Psoas muscle (tissue), 8 donors: ENCODE results near the gene CLTCL1. TPM values are rescaled to one million over a fixed set of nuclear protein-coding genes. Genes with fewer than 3 reads are reported as not detected.

Experiments used
- ATAC-seq, 4 donors: fragments of 200-7000 bp; cut with Tn5 transposase; one replicate each; pipeline ENCODE4 v1.9.1; 2020; ENCODE audit warnings: moderate library complexity in 3 of 4, mild to moderate bottlenecking in 2 of 4
- DNase-seq, 2 donors: peaks; one replicate each; pipeline ENCODE4 v3.0.0-alpha.2; 2020
- H3K27ac ChIP-seq: fragments of 200-600 bp; one replicate; pipeline ENCODE4 v1.8.0; 2022
- H3K27me3 ChIP-seq, 3 donors: fragments of 200-600 bp in 1 of 3; one replicate each; pipeline versions ENCODE4 v1.6.1 to v1.8.0; 2013 to 2022; ENCODE audit warnings: low read length in 2 of 3, mild to moderate bottlenecking in 2 of 3, moderate library complexity in 1 of 3; ENCODE audit not compliant: insufficient read depth in 3 of 3
- H3K36me3 ChIP-seq, 2 donors: fragments of 200-600 bp in 1 of 2; one replicate each; pipeline versions ENCODE4 v1.6.1 to v1.8.0; 2013 to 2022; ENCODE audit warnings: low read depth in 1 of 2, mild to moderate bottlenecking in 1 of 2, moderate library complexity in 1 of 2; ENCODE audit not compliant: insufficient read depth in 1 of 2
- H3K4me1 ChIP-seq: fragments of 200-600 bp; one replicate; pipeline ENCODE4 v1.8.0; 2022
- H3K4me3 ChIP-seq: fragments of 200-600 bp; one replicate; pipeline ENCODE4 v1.8.0; 2022; ENCODE audit warnings: mild to moderate bottlenecking
- H3K9me3 ChIP-seq: fragments of 200-600 bp; one replicate; pipeline ENCODE4 v1.8.0; 2022
- WGBS, 3 donors: extraction: QIAGEN DNeasy Blood & Tissue Kit; methylation state at CpG; one replicate each; pipeline versions ENCODE4 v1.1.6 to v1.1.7; 2013; 5-methylcytosine and 5-hydroxymethylcytosine counted together
- intact Hi-C, 2 donors: fragments of 100-400 bp; cut with DNase I; formaldehyde crosslinking; loops; one replicate each; pipeline versions ENCODE4 v1.11.0 to v1.14.2; 2022
- polyA plus RNA-seq, 3 donors: library from polyadenylated mRNA; stranded (reverse); fragments of 200-250 nt; gene quantifications; one replicate each; pipeline ENCODE4 v1.2.3, GENCODE V29; 2013
- total RNA-seq, 4 donors: library from RNA; stranded (reverse); fragmentation: NEBNext Ultra II Directional in 2 of 4; extraction: Animal tissue kit (Norgen Biotek cat#: 25700) in 2 of 4; gene quantifications; one replicate each; pipeline versions ENCODE4 v1.2.1 to v1.2.4, GENCODE V29; 2021 to 2023
- TF ChIP-seq, protein P1 (sequence below): fragments of 200-600 bp; IDR thresholded peaks from one replicate; pipeline ENCODE4 v1.8.0; 2022; ENCODE audit warnings: antibody characterized with exemption
- donor health status: healthy with polysubstance abuse.
- donor health status: DM: no; HTN: no; CAD: no; lungs with moderate emphysema.
- donor health status: Bipolar disorder and iron deficiency.
- donor health status: healthy.
- donor health status: DM: yes; HTN: yes; CAD: no.
- donor health status: DM: no; HTN: no; CAD: no.
- donor health status: DM: no; HTN: no; CAD: no.
- donor health status: DM: yes; HTN: yes; CAD: no.

CLTCL1 gene
- total and polyA plus RNA-seq, 7 donors: 16.8 to 253 (median 92.6) TPM

- Histone ChIP-seq H3K27ac (no peak overlapping the region), H3K4me1 (peaks cover 6% of the 10 kb centered on the region), H3K4me3 (peak overlapping the region; percentile 57), H3K36me3 (no peaks in the 10 kb centered on the region), H3K9me3 (no peaks in the 10 kb centered on the region), H3K27me3 (peaks cover 0 to 62% (median 31%) of the 10 kb centered on the region in 3 donors)
- TF ChIP-seq, protein P1, sequence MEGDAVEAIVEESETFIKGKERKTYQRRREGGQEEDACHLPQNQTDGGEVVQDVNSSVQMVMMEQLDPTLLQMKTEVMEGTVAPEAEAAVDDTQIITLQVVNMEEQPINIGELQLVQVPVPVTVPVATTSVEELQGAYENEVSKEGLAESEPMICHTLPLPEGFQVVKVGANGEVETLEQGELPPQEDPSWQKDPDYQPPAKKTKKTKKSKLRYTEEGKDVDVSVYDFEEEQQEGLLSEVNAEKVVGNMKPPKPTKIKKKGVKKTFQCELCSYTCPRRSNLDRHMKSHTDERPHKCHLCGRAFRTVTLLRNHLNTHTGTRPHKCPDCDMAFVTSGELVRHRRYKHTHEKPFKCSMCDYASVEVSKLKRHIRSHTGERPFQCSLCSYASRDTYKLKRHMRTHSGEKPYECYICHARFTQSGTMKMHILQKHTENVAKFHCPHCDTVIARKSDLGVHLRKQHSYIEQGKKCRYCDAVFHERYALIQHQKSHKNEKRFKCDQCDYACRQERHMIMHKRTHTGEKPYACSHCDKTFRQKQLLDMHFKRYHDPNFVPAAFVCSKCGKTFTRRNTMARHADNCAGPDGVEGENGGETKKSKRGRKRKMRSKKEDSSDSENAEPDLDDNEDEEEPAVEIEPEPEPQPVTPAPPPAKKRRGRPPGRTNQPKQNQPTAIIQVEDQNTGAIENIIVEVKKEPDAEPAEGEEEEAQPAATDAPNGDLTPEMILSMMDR: no peak
- DNase-seq: no peak
- no peak for ATAC-seq
- 1 to 2% (median 1%) methylated on average over 51 to 92 of the region's 92 CpGs for WGBS, 3 donors
- intact Hi-C loops: no loop called here
Observed at GRCh38 chr22:19149047-19149883, 142.3 kb downstream of the CLTCL1 start.

DNA sequence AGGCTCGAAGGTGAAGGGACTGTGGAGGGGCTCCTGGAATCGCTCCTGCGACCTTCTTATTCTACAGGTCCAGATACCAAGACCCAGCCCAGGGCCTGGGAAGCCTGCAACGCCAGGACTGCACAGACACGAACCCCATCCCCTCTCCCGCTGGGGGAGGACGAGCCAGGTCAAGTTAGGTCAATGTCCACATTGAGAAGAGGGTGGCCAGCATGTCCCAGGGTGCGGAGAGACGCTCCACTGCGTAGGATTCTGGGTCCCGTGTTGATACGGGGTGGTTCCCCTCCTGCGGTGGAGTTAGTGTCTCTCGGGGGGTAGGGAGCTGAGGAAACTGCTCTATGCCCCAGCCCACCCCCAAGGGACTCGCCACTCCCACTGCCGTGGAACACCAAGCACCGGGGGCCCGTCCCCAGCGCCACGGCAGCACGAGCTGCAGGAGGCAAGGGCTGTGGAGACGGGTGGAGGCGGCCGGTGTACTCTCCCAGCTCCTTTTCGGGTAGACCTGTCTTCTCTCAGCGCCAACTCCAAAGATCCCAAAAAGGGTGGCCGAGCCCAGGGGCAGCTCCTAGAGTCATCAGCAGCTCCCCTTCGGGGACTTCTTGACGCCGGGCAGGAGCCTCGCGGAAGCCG is 143.0 kb downstream of the CLTCL1 start:
- Histone ChIP-seq H3K27me3 (peaks cover 0 to 55% (median 31%) of the 10 kb centered on the region in 3 donors), H3K27ac (no peak overlapping the region), H3K4me1 (peaks cover 10% of the 10 kb centered on the region), H3K9me3 (no peaks in the 10 kb centered on the region), H3K4me3 (peak overlapping the region; percentile 57), H3K36me3 (no peaks in the 10 kb centered on the region)
- DNase-seq (no peak), ATAC-seq (no peak)
- TF ChIP-seq, protein P1: no peak
- intact Hi-C loops: no loop called here
- 27 to 30% (median 29%) methylated on average over 30 to 33 of the region's 33 CpGs for WGBS, 3 donors

GRCh38 chr22:19147195-19147780 is 144.2 kb downstream of the CLTCL1 start:
- 32 to 44% (median 37%) methylated on average over 9 of the region's 9 CpGs for WGBS, 3 donors
- no peak overlapping the region for H3K27ac ChIP-seq
- H3K27me3 ChIP-seq: peaks cover 0 to 46% (median 31%) of the 10 kb centered on the region in 3 donors
- no peaks in the 10 kb centered on the region for H3K9me3 ChIP-seq
- intact Hi-C loops: no loop called here
- no peak for ATAC-seq
- H3K4me3 ChIP-seq: no peak overlapping the region
- TF ChIP-seq, protein P1: no peak
- peaks cover 0 to 6% of the 10 kb centered on the region in 2 donors for H3K36me3 ChIP-seq
- peaks cover 15% of the 10 kb centered on the region for H3K4me1 ChIP-seq
- no peak for DNase-seq

DNA sequence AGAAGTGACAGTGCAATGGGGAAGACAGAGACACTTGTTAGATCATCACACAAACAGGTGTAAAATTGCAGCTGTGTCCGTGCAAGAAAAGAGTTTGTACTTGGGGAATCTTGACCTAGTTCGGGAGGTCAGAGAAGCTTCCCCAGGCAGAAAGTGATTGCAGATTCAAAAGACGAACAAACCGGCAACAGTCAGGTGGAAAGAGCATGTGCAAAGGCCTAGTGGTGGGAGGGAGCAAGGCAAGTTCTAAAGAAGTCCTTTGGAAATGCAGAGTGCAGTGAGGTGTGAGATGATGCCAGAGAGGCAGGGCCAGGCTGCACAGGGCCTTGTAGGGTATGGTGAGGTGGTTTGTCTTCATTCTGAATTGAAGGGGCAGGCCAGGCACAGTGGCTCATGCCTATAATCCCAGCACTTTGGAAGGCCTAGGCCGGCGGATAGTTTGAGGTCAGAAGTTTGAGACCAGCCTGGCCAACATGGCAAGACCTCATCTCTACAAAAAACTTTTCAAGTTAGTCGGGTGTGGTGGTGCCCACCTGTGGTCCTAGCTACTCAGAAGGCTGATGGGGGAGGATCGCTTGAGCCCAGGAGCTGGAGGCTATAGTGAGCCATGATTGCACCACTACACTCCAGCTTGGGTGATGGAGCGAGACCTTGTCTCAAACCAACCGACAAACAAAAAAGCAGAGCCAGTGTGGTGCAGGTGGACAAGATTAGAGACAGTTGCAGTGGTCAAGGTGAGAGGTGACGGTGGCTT is 145.1 kb downstream of the CLTCL1 start:
- Histone ChIP-seq H3K27ac (no peak overlapping the region), H3K9me3 (no peaks in the 10 kb centered on the region), H3K4me1 (peaks cover 15% of the 10 kb centered on the region), H3K36me3 (peaks cover 0 to 15% of the 10 kb centered on the region in 2 donors), H3K4me3 (no peak overlapping the region), H3K27me3 (peaks cover 0 to 37% (median 25%) of the 10 kb centered on the region in 3 donors)
- intact Hi-C loops: no loop called here
- DNase-seq (no peak), ATAC-seq (no peak)
- WGBS, 3 donors: 78 to 82% (median 82%) methylated on average over 11 of the region's 11 CpGs
- TF ChIP-seq, protein P1: no peak
